ENCODE data around the gene MEN1.

MEN1 gene

GRCh38 chr11:64854534-64855502, 44.5 kb upstream of the MEN1 start:
- FAIRE-seq: no peak
- no peak for TF ChIP-seq CTCF (IDR thresholded peaks at IDR 0.05; ENCODE audit: insufficient read depth, missing control alignments)
- DNase-seq (ENCODE audit: insufficient read length, low spot score): no peak

DNA sequence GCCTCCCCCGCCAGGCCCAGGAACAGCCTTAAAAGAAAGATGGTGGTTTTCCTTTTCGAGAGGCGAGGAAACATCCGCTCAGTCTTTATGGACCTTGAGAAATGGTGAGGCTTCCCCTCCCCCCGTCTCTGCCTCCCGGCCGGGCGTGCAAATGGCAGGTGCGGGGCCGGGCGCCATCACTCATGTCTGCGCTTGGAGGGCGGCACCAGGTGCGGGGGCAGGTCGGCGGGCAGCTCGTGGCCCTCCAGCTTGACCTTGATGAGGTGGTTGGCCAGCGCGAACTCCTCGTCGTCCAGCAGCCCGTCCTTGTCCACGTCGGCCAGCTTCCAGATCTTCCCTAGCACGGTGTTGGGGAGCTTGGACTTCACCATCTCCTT, 43.8 kb upstream of the MEN1 start:
- FAIRE-seq: no peak
- DNase-seq (ENCODE audit: insufficient read length, low spot score): no peak
- no peak for TF ChIP-seq CTCF (IDR thresholded peaks at IDR 0.05; ENCODE audit: insufficient read depth, missing control alignments)

DNA sequence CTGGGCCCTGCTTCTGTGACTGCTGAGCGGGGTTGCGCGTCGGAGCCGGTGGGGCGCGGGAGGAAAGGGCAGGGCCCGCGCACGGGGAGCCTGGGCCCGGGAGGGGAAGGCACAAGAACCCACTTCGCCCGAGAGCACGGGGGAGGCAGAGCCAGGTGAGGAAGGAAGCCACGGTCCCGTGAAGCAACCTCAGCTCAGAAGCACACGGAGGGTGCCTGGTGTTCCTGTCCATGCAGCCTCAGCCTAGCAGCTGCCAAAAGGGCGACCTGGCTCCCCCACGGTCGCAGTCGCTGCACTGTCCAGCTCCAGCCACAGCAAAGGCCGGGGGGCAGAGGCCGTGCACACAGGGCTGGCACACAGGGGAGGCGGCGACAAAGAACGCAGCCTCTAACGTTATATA, 43.4 kb upstream of the MEN1 start:
- DNase-seq (ENCODE audit: insufficient read length, low spot score): no peak
- no peak for TF ChIP-seq CTCF (IDR thresholded peaks at IDR 0.05; ENCODE audit: insufficient read depth, missing control alignments)
- no peak for FAIRE-seq

- TF ChIP-seq CTCF (IDR thresholded peaks at IDR 0.05; ENCODE audit: insufficient read depth, missing control alignments): no peak
- no peak for FAIRE-seq
- no peak for DNase-seq (ENCODE audit: insufficient read length, low spot score)
Observed at GRCh38 chr11:64852804-64853509, 42.6 kb upstream of the MEN1 start.

- FAIRE-seq (no peak), DNase-seq (ENCODE audit: insufficient read length, low spot score) (no peak)
- TF ChIP-seq CTCF (IDR thresholded peaks at IDR 0.05; ENCODE audit: insufficient read depth, missing control alignments): no peak
Observed at GRCh38 chr11:64851831-64852351, 41.5 kb upstream of the MEN1 start.

DNA sequence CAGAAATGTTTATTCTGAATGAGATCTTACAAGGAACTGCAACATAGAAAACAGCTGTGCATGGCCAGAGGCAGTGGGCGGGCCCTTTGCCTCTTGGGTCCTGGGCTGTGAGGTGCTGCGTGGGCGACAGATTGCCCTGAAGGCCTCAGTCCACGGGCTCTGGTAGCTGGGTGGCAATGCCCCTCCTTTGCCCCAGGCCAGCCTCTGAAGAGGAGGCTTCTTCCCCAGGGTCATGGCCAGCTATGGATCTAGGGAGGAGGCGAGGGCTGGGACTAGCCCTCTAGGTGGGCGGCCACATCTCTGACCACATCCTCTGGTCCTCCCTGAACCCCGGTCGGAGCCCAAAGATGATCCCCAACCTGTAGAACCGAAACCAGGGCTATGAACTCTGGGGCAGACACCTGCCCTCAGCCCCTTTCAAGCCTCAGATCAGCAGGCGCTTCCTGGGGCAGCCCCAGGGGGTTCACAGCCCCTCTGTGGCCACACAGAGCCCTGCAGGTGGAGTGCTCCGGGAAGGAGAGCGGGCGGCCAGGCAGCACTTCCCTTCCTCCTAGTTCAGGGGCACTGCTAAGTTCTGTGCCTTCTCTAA, 40.7 kb upstream of the MEN1 start:
- DNase-seq (ENCODE audit: insufficient read length, low spot score) (no peak), FAIRE-seq (no peak)
- no peak for TF ChIP-seq CTCF (IDR thresholded peaks at IDR 0.05; ENCODE audit: insufficient read depth, missing control alignments)
